A204.1 (cell line): Measurements from ENCODE around the gene OBP2A.

Source experiments
- FAIRE-seq: peaks from 2 replicates; lab custom pipeline; 2012; peaks lifted over from hg19 to GRCh38; lab: Jason Lieb, UNC

OBP2A gene

DNA sequence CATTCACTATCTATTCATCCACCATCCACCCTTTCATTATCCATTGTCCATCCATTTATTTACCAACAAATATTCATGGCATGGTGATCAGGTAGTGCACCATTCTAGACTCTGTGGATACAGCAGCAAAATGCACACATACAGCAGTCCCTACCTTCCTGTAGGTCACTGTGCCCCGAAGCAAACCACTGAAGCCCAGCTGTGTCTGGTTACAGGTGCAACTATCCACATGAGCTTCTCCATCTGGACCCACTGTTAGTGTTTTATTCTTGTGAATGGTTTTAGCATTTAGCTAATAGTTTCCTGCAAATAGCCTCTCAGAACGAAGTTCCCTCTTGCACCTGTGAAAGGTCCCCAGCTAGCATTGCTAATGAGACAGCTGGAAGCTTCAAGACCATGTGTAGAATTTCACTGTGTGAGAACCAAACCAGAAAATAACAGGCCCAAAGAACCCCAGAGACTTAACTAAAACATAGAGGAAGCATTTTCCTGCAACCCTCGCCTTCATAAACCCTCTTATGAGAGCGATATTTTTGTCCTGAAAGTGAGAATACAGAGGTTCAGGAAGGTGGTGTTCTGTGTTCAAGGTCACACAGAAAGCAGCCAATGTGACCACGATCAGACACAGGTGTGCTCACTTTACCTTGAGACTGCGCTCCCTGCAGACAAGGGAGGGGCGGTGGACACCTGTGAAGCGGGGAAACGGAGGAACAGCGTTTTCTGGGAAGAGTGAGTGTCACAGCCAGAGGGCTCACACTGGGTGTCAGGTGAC is 34.1 kb downstream of the OBP2A start:
- no peak for FAIRE-seq

DNA sequence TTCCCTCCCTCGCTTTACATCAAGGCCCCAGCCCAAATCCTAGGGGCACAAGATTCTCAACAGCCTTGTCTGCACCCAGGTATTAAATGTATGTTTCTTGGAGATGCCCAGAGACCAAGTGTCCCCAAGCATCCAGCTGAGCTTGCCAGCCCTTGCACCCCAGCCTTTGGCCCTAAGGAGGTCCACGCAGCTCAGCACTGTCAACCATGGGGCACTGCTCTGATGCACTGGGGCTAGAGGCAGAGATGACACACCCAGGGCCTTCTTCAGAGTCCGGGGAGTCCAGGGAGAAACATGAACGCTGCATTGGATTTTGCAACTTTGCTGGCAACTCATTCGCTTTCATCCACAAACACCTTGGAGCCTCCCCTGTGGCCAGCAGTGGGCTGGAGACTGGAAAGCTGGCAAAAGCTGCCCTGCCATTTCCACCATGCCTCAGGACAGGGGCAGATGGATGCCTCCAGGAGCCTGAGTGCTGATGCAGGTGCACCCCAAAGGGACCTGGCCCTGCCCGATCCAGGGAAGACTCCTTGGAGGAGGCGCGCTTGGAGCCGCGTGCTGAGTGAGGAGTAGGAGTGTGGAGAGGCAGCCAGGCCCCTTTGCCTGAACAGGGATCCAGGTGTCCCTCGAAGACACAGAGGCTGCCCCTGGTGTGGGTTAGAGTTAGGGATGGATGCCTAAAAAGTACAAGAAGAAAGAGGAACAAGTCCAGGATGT is 34.9 kb downstream of the OBP2A start:
- no peak for FAIRE-seq

DNA sequence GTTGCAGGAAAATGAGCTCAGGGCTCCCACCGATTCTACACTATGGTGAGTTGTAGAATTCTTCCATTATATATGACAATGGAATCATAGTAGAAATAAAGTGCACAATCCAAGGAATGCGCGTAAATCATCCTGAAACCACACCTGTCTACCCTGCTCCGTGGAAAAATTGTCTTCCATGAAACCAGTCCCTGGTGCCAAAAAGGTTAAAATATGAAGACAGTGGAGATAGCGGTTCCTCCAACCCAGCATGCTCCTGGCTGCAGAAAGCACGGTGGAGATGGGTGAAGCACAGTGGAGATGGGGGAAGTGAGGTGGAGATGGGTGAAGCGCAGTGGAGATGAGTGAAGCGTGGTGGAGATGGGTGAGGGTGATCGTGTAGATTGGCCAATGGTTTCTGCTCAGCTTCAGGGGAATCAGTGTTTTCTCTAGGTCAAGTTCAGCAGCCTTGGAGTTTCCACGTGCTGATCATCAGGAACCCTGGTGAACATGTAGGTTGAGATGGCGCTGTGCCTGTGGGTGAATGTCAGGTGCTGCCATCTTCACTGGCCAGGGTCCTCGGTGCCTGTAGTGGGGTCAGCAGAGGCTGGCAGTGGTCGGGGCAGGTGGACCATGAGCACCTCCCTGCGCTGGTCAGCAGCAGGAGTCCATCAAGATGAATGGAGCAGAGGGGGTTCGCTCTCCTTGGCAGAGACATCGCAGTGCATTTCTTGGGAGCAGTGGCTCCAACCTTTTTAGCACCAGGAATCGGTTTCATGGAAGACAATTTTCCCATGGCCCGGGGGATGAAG is 35.9 kb downstream of the OBP2A start:
- no peak for FAIRE-seq

DNA sequence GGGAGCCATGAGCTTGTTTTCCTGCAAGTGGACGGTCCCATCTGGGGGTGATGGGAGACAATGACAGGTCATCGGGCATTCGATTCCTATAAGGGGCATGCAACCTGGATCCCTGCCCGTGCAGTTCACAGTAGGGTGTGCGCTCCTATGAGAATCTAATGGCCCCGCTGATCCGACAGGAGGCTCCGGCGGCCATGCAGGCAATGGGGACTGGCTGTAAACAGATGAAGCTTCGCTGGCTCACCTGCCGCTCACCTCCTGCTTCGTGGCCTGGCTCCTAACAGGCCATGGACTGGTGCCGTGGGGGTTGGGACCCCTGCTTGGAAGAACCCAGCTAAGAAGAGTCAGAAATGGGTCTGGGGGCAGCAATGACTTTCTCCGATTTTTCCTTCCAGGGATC is 36.6 kb downstream of the OBP2A start:
- no peak for FAIRE-seq

DNA sequence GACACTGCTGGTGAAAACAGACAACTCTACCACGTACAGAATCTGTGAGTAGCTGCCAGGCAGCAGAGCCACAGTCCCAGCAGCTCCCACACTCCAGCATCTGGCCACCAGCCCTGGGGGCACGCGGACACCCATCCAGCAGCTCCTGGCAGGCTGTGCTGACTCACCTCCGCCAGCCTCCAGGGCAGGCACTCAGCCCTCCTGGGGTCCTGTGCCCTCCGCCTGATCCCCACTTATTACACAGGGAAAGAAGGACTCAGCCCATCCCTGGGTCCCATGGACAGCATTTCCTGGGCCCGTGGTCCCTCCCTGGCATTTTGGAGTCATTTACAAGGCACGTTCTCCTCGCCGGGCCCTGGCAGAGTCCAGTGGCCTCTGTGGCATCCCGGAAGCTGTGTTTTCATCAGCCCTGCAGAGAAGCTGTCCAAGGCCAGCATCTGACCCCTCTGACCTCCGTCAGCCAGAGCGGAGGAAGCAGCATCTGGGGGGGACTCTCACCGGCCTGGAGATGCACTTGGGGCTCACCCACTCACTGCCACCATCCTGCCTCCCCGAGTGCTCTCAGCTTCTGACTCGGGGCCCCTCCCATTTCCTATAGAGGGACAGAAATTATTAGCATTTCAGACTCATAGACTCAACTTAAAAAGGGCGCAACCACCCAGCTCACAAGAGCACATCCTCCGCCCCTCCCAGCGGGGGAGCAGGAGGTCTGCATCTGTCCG is 37.2 kb downstream of the OBP2A start:
- FAIRE-seq, result no peak

DNA sequence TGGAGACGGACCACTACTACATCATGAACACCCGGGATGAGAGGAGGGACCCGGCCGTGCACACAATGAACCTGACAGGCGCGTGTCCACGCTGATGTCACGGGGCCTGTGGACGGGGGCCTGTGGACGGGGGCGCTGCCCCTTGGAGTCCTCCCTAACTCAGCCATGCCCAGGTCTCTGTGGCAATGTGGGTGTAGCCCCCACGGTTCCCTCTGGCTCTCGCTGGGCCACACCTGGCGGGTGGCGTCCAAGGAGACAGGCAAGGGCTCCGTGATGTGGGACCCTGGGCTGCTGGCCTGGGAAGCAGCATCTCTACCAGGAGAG is 37.7 kb downstream of the OBP2A start:
- FAIRE-seq, result no peak

DNA sequence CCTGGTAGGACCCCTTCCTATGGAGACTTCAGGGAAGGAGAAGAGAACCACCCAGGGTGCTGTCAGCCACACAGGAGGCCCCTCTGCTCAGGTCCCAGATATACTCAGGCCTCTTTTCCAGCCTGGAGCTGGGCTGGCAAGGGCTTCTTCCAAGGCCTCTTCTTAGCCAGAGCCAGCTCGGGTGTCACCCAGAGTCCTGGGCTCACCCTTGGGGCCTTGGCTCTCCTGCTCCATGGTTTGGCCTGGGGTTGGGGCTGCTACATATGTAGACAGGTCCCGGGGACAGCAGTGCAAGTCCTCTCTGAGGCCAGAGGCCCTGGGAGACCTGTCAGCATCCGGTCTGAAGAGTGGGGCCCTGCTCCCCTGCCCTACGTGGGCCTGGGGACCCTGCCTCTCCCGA is 38.4 kb downstream of the OBP2A start:
- FAIRE-seq, result no peak

DNA sequence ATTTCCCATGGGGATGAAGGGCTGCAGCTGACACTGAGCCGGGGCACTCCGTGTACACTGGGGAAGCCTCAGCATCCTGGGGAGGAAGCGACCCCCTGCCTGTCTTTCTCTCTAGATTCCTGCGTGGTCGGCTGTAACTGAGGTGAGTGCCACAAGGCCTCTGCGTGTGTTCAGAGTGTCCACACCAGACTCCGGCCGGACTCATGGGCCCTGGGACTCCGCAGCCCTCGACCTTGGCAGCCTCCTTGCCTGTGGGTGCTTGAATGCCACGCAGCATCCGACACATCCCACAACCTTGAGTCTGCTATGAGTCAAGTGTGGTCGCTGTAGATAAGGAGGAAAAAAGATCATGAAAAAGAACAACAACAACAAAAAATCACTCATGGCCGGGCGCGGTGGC is 39.0 kb downstream of the OBP2A start:
- FAIRE-seq, result no peak

DNA sequence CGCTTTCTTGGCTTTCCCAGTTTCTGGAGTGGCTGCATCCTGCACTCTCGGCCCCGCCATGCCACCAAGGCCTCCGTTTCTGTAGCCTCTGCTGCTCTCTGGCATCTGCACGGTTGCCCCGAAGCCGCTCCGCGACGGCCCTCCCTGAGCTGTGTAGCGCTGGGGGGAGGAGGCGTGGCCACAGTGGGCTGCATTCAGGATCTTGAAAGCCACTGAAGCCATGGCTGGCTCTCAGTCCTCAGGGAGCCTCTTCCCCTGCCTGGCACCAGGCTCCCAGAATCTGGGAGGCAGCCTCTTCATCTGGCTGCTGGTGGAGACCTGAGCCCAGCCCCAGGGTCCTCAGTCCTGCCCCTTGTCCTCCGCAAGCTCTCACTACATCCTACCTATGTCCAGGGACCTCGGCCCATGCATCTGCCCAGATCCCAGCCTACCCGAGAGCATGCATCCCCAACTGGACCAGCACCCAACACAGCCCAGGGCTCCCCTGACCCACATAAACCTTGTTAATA is 40.7 kb downstream of the OBP2A start:
- FAIRE-seq, result no peak

DNA sequence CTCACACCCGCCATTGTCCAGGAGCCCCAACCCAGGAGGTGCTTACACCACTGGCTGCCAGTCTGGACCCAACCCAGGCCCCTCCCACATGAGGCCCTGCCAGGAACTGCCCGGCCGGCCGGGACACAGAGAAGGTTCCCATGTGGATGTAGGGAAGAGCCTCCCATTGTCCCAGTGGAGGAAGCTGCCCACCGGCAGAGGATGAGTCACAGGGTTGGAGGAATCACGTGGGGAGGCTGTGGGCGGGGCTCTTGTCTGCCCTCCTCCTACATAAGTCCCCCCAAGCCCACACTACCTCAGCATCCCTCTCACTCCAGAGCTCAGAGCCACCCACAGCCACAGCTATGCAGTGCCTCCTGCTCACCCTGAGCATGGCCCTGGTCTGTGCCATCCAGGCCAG is 41.7 kb downstream of the OBP2A start:
- no peak for FAIRE-seq

DNA sequence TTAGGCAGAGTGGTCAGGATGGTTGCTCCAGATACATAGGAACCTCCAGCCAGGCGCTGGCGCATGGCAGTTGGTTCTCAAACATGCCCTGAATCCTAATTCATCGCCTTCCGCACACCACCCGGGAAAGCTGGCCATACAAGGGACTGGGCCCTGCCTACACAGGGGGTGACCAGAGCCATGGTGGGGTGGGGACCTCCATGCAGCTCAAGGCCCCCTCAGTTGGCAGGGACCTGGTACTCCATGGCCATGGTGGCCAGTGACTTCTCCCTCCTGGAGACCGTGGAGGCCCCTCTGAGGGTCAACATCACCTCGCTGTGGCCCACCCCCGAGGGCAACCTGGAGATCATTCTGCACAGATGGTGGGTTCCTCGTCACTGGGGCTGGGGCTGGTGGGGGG is 42.4 kb downstream of the OBP2A start:
- FAIRE-seq, result no peak

DNA sequence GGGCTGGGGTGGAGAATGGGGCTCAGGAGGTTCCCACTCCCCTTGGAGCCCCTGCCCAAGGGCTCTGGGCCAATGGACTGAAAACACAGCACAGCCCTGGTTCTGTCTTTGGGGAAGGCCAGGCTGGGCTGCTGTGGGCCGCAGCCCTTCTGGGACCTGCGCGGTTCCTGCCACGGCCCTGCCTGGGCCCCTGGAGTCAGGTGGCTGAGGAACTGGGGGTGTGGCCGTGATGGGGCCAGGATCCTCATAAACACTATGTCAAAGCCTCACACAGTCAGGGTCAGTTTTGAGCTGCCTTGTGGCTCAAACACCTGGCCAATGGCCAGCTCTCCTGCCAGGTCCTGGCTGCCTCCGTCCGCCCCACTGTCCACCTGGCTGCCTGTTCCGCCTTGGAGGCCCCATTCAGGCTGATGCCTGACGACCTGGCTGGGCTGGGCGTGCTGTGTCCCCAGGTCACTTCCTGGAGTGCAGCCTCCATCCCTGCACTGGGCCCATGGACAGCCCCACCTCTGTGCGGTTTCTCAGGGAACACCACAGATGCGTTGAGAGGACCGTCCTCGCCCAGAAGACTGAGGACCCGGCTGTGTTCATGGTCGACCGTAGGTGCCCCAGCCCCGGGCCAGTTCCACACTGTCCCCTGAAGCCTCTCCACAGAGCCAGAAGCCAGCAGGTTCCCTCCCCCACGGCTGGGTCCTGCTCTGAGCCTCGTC is 43.1 kb downstream of the OBP2A start:
- FAIRE-seq, result no peak

DNA sequence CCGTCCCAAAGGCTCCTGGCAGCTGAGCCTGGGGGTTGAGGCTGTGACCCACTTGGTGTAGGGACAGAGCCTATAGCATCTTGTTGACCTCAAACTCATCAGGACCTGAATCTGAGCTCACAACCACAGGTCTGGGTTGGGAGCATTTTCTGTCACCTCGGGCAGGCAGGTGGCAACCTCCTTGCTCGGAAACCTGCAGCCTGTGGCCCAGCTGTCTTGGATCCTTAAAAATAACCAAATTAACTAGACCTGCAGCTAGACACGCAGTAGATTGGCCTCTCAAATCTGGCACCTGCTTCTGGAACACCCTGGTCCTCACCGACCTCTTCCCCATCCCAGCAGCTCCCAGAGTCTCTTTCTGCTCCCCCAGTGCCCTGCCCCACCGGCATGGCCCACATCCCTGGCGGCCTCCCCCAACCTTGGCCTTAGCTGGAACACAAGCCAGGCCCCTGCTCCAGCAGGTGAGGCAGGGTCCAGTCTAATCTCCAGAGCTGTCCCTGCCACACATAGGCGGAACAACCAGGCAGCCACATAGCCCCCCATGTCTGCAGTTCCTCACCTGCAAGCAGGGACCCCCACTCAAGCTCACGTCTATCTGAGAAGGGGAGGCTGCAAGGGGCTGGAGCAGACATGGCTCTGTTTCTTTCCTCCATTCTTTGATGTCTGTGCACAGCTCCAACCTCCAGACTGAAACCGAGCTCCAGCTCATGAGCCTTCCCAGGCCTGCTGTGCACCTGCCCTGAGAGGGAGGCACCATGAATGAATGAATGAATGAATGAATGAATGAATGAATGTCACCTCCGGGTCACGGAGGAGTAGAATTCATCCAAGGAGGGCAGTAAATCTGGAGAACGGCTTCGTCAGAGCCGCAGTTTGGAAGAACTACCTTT is 43.9 kb downstream of the OBP2A start:
- no peak for FAIRE-seq

DNA sequence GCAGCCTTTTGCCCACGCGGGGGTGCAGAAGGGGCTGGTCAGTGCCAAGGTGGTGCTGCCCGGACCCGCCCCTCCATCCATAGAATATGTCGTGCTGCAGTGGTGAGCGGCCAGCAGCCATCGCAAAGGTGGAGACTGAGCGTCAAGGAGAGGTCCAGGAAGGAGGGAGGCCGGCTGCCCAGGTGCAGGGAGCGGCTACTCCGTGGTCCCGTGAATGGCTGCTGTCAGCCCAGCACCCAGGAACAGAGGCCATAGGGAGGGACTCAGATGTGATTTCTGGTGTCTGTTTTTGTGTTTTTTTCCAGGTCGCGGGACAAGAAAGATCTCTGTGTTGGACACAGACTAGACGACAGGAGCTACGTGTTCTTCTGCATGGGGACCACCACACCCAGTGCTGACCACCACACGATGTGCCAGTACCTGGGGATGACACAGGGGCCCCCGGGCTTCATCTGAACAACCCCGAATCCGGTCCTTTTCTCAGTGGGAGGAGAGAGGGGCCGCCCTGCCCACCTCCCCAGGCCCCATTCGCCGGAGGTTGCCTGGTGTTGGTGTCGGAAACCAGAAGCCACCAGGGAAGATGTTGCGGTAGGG is 44.7 kb downstream of the OBP2A start:
- no peak for FAIRE-seq

DNA sequence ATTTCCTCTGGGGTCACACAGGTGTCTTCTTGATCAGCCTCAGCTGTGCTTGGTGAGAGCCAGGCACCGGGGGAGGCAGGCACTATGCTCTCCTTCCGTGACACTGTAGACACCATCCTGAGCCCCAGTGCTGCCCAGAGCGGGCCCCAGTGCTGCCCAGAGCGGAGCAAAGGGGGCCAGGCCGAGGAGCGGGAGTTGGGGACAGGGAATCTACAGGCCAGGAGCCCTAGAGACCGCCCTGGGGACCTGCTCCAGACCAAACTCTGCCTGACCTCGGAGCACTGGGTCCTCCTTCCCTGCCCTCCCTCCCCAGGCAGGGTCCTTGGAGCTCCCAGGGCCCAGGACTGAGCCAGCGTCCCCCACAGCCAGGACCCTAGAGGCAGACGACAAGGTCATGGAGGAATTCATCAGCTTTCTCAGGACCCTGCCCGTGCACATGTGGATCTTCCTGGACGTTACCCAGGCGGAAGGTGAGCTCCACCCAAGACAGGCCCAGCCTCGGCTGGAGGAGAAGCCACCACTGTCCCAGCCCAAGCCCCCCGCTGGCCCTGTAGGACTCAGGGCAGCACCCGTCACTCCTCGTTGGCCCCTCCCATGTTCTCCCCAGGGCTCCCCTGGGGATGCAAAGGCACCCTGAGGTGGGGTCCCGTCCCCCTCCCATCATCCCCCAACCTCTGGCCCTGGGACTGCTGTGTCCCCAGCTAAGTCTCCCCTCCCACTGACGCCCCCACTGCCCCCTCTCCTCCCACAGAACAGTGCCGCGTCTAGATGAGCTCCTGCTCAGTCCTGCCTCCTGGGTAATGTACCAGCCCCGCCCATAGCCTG is 45.8 kb downstream of the OBP2A start:
- no peak for FAIRE-seq

DNA sequence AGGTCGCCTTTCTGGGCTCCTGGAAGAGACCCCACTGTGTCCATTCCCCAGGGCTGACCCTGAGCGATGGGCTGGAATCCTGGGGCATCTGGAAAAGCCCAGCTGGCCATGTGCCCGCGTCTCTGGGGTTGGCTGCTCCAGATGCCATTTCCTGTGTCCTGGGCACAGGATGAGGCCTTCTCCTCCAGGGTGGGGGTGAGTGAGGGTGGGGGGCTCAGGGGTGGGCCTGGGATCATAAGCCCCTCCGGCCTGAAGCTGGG is 46.3 kb downstream of the OBP2A start:
- no peak for FAIRE-seq

DNA sequence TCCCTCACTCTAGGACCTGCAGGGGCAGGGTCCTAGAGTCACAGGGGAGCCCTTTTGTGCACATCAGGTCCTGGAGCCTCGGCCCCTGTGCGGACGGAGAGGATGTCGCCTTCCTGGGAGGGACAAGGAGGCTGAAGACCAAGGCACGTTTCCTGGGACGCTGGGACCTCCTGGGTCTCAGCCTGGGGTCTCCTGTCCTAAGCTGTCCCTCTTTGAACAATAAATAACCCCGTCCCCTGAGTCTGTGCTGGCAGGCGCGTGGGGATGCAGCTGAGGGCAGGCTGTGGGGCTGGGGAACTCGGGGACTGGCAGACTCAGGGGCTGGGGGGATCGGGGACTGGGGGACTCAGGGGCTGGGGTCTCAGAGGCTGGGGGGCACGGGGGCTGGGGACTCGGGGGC is 46.7 kb downstream of the OBP2A start:
- FAIRE-seq, result no peak

DNA sequence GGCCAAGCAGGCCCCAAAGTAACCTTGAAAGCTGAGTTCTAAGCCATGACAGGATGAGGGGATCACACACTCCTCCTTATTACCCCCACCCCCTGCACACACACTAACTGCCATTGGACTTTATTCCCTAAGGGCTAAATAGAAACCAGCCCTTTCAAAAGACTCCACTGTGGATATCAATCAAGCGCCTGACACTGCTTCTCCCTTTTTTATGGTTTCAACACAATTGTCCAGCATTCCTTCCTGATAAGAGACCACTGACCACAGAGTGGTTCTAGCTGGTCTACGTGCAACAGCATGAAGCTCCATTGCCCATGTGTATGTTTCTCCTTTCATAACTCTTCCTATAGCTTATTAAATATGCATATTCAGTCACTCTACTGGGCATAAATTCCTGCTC is 50.3 kb downstream of the OBP2A start:
- FAIRE-seq, result no peak
